Endothelial cell of umbilical vein (primary cell): ENCODE results near the gene PIM3. TPM values are rescaled to one million over a fixed set of nuclear protein-coding genes. Genes with fewer than 3 reads are reported as not detected.

Experiments
- BruUV-seq: library from RNA; stranded (reverse); fragments of 400-500 nt; replicated peaks from 2 replicates; lab custom pipeline; 2021; lab: Mats Ljungman, UMichigan
- CTCF ChIA-PET: fragments of 300-600, 350-600 bp; sonication (Branson Sonifier 250); formaldehyde crosslinking; loops from one replicate; lab custom pipeline; 2021; ENCODE audit warnings: antibody characterized with exemption, inconsistent platforms; lab: Charles Lee
- POLR2A ChIA-PET: fragments of 300-600, 350-600 bp; sonication (Branson Sonifier 250); formaldehyde crosslinking; loops from one replicate; lab custom pipeline; 2021; ENCODE audit warnings: antibody characterized with exemption, inconsistent platforms; lab: Charles Lee
- DNase-seq: peaks from one replicate; pipeline ENCODE4 v3.0.0-alpha.2; 2011; ENCODE audit warnings: low read depth, low spot score
- FAIRE-seq: peaks from 2 replicates; lab custom pipeline; 2011; peaks lifted over from hg19 to GRCh38; lab: Jason Lieb, UNC
- H2AFZ ChIP-seq: 2 replicates; pipeline ENCODE4 v1.6.0; 2012; ENCODE audit warnings: low read depth, low read length, control low read depth, inconsistent platforms
- H3K27ac ChIP-seq: 2 replicates; pipeline ENCODE4 v1.5.1; 2011; ENCODE audit warnings: low read depth, mild to moderate bottlenecking, control low read depth, low read length, moderate library complexity; ENCODE audit not compliant: insufficient read depth
- H3K27me3 ChIP-seq, 2 experiments: 2 replicates each; pipeline versions ENCODE4 v1.6.0 to v1.6.1; 2011; ENCODE audit warnings: low read length in 2 of 2, mixed read lengths in 1 of 2; ENCODE audit not compliant: control insufficient read depth in 2 of 2, insufficient read depth in 2 of 2
- H3K36me3 ChIP-seq, 2 experiments: 2 replicates in 1 of 2; 3 replicates in 1 of 2; pipeline ENCODE4 v1.5.1; 2011; ENCODE audit warnings: low read length in 2 of 2, mild to moderate bottlenecking in 1 of 2, moderate library complexity in 1 of 2; ENCODE audit not compliant: control insufficient read depth in 2 of 2, insufficient read depth in 2 of 2; ENCODE audit errors: extremely low read depth in 1 of 2
- H3K4me1 ChIP-seq: 3 replicates; pipeline ENCODE4 v1.5.1; 2011; ENCODE audit warnings: mild to moderate bottlenecking, low read length; ENCODE audit not compliant: control insufficient read depth, insufficient read depth; ENCODE audit errors: extremely low read depth
- H3K4me2 ChIP-seq: 2 replicates; pipeline ENCODE4 v1.6.1; 2011; ENCODE audit warnings: low read length, control low read depth, mixed read lengths; ENCODE audit not compliant: insufficient read depth
- H3K4me3 ChIP-seq, 3 experiments: fragments of 200-600 bp in 1 of 3; sonication (generic), shearing (Covaris generic) in 1 of 3; replicated peaks in 1 of 3; 2 replicates each; pipeline ENCODE4 v1.5.1; 2011 to 2016; ENCODE audit warnings: control low read depth in 3 of 3, low read length in 3 of 3, mild to moderate bottlenecking in 2 of 3, inconsistent platforms in 1 of 3, low read depth in 1 of 3, moderate library complexity in 1 of 3; ENCODE audit not compliant: insufficient read depth in 1 of 3
- H3K79me2 ChIP-seq: 2 replicates; pipeline ENCODE4 v1.6.0; 2012; ENCODE audit warnings: low read length, inconsistent platforms; ENCODE audit not compliant: control insufficient read depth, insufficient read depth
- H3K9ac ChIP-seq: replicated peaks from 2 replicates; pipeline ENCODE3; 2011; ENCODE audit warnings: low read length, control low read depth; ENCODE audit not compliant: insufficient read depth; ENCODE audit errors: extremely low read depth
- H3K9me1 ChIP-seq: replicated peaks from 3 replicates; pipeline ENCODE4 v1.6.0; 2011; ENCODE audit warnings: mild to moderate bottlenecking, low read length; ENCODE audit not compliant: control insufficient read depth, insufficient read depth; ENCODE audit errors: extremely low read depth
- H3K9me3 ChIP-seq: replicated peaks from 2 replicates; pipeline ENCODE4 v1.5.1; 2012; ENCODE audit warnings: low read length, inconsistent platforms; ENCODE audit not compliant: control insufficient read depth, insufficient read depth
- H4K20me1 ChIP-seq: replicated peaks from 2 replicates; pipeline ENCODE3; 2011; ENCODE audit warnings: mild to moderate bottlenecking, low read length; ENCODE audit not compliant: control insufficient read depth, insufficient read depth; ENCODE audit errors: extremely low read depth
- EZH2 ChIP-seq: IDR thresholded peaks from 2 replicates; pipeline ENCODE4 v1.6.1; 2012; ENCODE audit warnings: borderline replicate concordance, low read depth, mild to moderate bottlenecking, moderate library complexity, low read length, inconsistent platforms; ENCODE audit not compliant: severe bottlenecking
- FOS ChIP-seq: IDR thresholded peaks from 2 replicates; pipeline ENCODE4 v1.6.1; 2011; ENCODE audit warnings: mild to moderate bottlenecking, low read length, moderate library complexity, borderline replicate concordance; ENCODE audit not compliant: insufficient read depth
- GATA2 ChIP-seq: IDR thresholded peaks from 2 replicates; pipeline ENCODE4 v1.7.0; 2011; ENCODE audit warnings: low read depth, mild to moderate bottlenecking, moderate library complexity, mixed read lengths, low read length; ENCODE audit not compliant: insufficient read length, insufficient read depth
- JUN ChIP-seq: IDR thresholded peaks from 2 replicates; pipeline ENCODE4 v1.6.1; 2011; ENCODE audit warnings: borderline replicate concordance, low read depth; ENCODE audit not compliant: insufficient read length, insufficient read depth
- MYC ChIP-seq: IDR thresholded peaks from one replicate; pipeline ENCODE4 v1.6.1; 2011; ENCODE audit warnings: mild to moderate bottlenecking, low read depth, low read length
- POLR2A ChIP-seq: IDR thresholded peaks from 2 replicates; pipeline ENCODE4 v1.6.1; 2012; ENCODE audit warnings: low read depth, mild to moderate bottlenecking, control low read depth, low read length
- POLR2AphosphoS5 ChIP-seq: IDR thresholded peaks from 2 replicates; pipeline ENCODE4 v1.6.1; 2012; ENCODE audit warnings: low read depth, mild to moderate bottlenecking, control low read depth, low read length, moderate library complexity; ENCODE audit not compliant: insufficient read depth
- dilution Hi-C: fragments of 300-500 bp; cut with MboI; formaldehyde crosslinking; loops from one replicate; pipeline ENCODE4 v1.15.0; 2019; ENCODE audit warnings: low sequenced_read_pairs; ENCODE audit not compliant: extremely low pct_ligation_motif_present
- intact Hi-C: fragments of 100-400 bp; cut with micrococcal nuclease; formaldehyde crosslinking; loops from one replicate; pipeline ENCODE4 v1.10.0; 2022
- polyA plus RNA-seq, 4 experiments: library from polyadenylated mRNA; depleted of rRNA in 3 of 4; stranded (reverse) in 3 of 4; unstranded in 1 of 4; fragments of >200 nt; gene quantifications; 2 replicates each; pipeline versions ENCODE4 v1.2.1 to v1.2.3, GENCODE V29; 2011 to 2012; ENCODE audit warnings: missing spikeins in 1 of 4
- total RNA-seq: library from RNA; stranded (reverse); gene quantifications from 2 replicates; pipeline ENCODE4 v1.2.3, GENCODE V29; 2021
- TF ChIP-seq, protein P1 (sequence below): IDR thresholded peaks from 2 replicates; pipeline ENCODE4 v1.6.1; 2011; ENCODE audit not compliant: insufficient read depth, insufficient read length
- TF ChIP-seq, protein P2 (sequence below), 2 donors: IDR thresholded peaks; 1 replicate in 1 of 2; 2 replicates in 1 of 2; pipeline ENCODE4 v1.5.1; 2011; ENCODE audit warnings: low read length in 2 of 2, mild to moderate bottlenecking in 2 of 2, moderate library complexity in 2 of 2, control low read depth in 1 of 2, inconsistent platforms in 1 of 2, low read depth in 1 of 2; ENCODE audit not compliant: insufficient read depth in 1 of 2; ENCODE audit errors: extremely low read depth in 1 of 2

PIM3 gene
- total and polyA plus RNA-seq, 2 donors (not counting 3 experiments of a cell fraction or from before 2014, with no cell fraction given) = 131 to 185 TPM

DNA sequence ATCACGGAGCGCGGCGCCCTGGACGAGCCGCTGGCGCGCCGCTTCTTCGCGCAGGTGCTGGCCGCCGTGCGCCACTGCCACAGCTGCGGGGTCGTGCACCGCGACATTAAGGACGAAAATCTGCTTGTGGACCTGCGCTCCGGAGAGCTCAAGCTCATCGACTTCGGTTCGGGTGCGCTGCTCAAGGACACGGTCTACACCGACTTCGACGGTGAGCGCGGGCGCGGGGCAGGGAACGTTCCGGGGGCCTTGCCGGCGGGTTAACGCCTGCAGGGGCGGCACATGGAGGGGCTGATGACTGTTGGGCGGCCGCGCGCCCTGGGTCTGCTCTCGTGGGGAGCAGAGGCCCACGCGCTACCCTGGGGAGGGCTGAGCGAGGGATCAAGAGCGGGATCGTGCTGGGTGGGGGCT, 1.0 kb downstream of the PIM3 start:
- peak overlapping the region; percentile 84 for H3K9ac ChIP-seq
- no peak overlapping the region for H2AFZ ChIP-seq
- no TSS peak for BruUV-seq
- intact Hi-C loops (loop anchor here (1.0 kb wide), 1 partner anchor 30 kb away; no protein-coding TSS in a partner anchor), dilution Hi-C loops (no loop called here)
- TF ChIP-seq, protein P1, sequence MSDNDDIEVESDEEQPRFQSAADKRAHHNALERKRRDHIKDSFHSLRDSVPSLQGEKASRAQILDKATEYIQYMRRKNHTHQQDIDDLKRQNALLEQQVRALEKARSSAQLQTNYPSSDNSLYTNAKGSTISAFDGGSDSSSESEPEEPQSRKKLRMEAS = no peak
- TF ChIP-seq MYC = no peak
- TF ChIP-seq POLR2A = no peak
- TF ChIP-seq EZH2 = no peak
- no peak for TF ChIP-seq FOS
- TF ChIP-seq, protein P2, sequence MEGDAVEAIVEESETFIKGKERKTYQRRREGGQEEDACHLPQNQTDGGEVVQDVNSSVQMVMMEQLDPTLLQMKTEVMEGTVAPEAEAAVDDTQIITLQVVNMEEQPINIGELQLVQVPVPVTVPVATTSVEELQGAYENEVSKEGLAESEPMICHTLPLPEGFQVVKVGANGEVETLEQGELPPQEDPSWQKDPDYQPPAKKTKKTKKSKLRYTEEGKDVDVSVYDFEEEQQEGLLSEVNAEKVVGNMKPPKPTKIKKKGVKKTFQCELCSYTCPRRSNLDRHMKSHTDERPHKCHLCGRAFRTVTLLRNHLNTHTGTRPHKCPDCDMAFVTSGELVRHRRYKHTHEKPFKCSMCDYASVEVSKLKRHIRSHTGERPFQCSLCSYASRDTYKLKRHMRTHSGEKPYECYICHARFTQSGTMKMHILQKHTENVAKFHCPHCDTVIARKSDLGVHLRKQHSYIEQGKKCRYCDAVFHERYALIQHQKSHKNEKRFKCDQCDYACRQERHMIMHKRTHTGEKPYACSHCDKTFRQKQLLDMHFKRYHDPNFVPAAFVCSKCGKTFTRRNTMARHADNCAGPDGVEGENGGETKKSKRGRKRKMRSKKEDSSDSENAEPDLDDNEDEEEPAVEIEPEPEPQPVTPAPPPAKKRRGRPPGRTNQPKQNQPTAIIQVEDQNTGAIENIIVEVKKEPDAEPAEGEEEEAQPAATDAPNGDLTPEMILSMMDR (IDR thresholded peaks at IDR 0.05; ENCODE audit: extremely low read depth in 1 of 2, insufficient read depth in 1 of 2, low read depth in 1 of 2, low read length in 2 of 2) = no peak
- TF ChIP-seq JUN = no peak
- no peak for TF ChIP-seq GATA2
- TF ChIP-seq POLR2AphosphoS5 = no peak
- no peaks in the 10 kb centered on the region for H3K9me3 ChIP-seq
- ChIA-PET POLR2A (interaction anchor here (1.7 to 1.8 kb wide), 3 partner anchors 10 to 31 kb away, joined by 8 to 14 read pairs (median 10); no protein-coding TSS in a partner anchor), CTCF (interaction anchor here (0.7 to 3.7 kb wide), 11 partner anchors 9 to 69 kb away, joined by 3 to 32 read pairs (median 4); no protein-coding TSS in a partner anchor)
- FAIRE-seq (no peak), DNase-seq (peak; percentile 45)
- H3K4me3 ChIP-seq = peak overlapping the region; percentile 52 to 80 (median 59)
- peaks cover 47% of the 10 kb centered on the region for H3K79me2 ChIP-seq
- no peaks in the 10 kb centered on the region for H3K27me3 ChIP-seq
- peak overlapping the region; percentile 27 for H3K27ac ChIP-seq
- H3K4me2 ChIP-seq = no peak overlapping the region
- H3K36me3 ChIP-seq = peaks cover 19 to 34% of the 10 kb centered on the region in 2 experiments
- peaks cover 27% of the 10 kb centered on the region for H3K4me1 ChIP-seq
- no peaks in the 10 kb centered on the region for H3K9me1 ChIP-seq
- H4K20me1 ChIP-seq = no peaks in the 10 kb centered on the region
